Heart left ventricle (tissue), 16 donors: ENCODE data around the gene CMTR2. TPM values are rescaled to one million over a fixed set of nuclear protein-coding genes. Genes with fewer than 3 reads are reported as not detected.

Source experiments
- ATAC-seq, 4 donors: fragments of 200-7000 bp; cut with Tn5 transposase; one replicate each; pipeline ENCODE4 v1.9.1; 2020 to 2022; ENCODE audit warnings: moderate library complexity in 4 of 4, mild to moderate bottlenecking in 3 of 4, moderate number of reproducible peaks in 1 of 4
- DNase-seq, 5 donors: peaks; one replicate each; pipeline ENCODE4 v3.0.0-alpha.2; 2020
- H3K27ac ChIP-seq, 12 donors: fragments of 200-600 bp; sonication (generic) in 4 of 12; one replicate each; pipeline versions ENCODE4 v1.5.0 to v1.8.0; 2016 to 2022; ENCODE audit warnings: mild to moderate bottlenecking in 2 of 12
- H3K27me3 ChIP-seq, 9 donors: fragments of 200-600 bp; sonication (generic) in 2 of 9; one replicate each; pipeline versions ENCODE4 v1.5.1 to v1.8.0; 2016 to 2022; ENCODE audit warnings: mild to moderate bottlenecking in 3 of 9
- H3K36me3 ChIP-seq, 9 donors: fragments of 200-600 bp; sonication (generic) in 2 of 9; one replicate each; pipeline versions ENCODE4 v1.5.0 to v1.8.0; 2018 to 2022; ENCODE audit warnings: mild to moderate bottlenecking in 2 of 9
- H3K4me1 ChIP-seq, 12 donors: fragments of 200-600 bp; sonication (generic) in 4 of 12; one replicate each; pipeline versions ENCODE4 v1.5.0 to v1.8.0; 2016 to 2022; ENCODE audit warnings: mild to moderate bottlenecking in 3 of 12
- H3K4me3 ChIP-seq, 12 donors: fragments of 200-600 bp; sonication (generic) in 4 of 12; one replicate each; pipeline versions ENCODE4 v1.5.0 to v1.8.0; 2017 to 2022; ENCODE audit warnings: mild to moderate bottlenecking in 9 of 12, moderate library complexity in 4 of 12
- H3K9me3 ChIP-seq, 12 donors: fragments of 200-600 bp; sonication (generic) in 4 of 12; one replicate each; pipeline versions ENCODE4 v1.5.0 to v1.8.0; 2016 to 2022; ENCODE audit warnings: mild to moderate bottlenecking in 1 of 12
- POLR2A ChIP-seq, 2 donors: fragments of 450-650 bp; IDR thresholded peaks; one replicate each; pipeline ENCODE4 v1.6.1; 2017; ENCODE audit warnings: antibody characterized with exemption in 2 of 2, mild to moderate bottlenecking in 2 of 2, moderate library complexity in 2 of 2
- WGBS, 4 donors: extraction: QIAGEN DNeasy Blood & Tissue Kit in 2 of 4; methylation state at CpG; one replicate each; pipeline versions ENCODE4 v1.1.5 to v1.1.7; 2013 to 2018; 5-methylcytosine and 5-hydroxymethylcytosine counted together
- intact Hi-C, 10 donors: fragments of 100-400 bp; cut with DNase I; formaldehyde crosslinking; loops; one replicate each; pipeline versions ENCODE4 v1.11.1 to v1.14.2; 2022
- polyA plus RNA-seq, 2 donors: library from polyadenylated mRNA; stranded (reverse); fragments of 200-250 nt; gene quantifications; one replicate each; pipeline ENCODE4 v1.2.3, GENCODE V29; 2013
- total RNA-seq, 9 donors: library from RNA; depleted of rRNA in 2 of 9; stranded (reverse); fragments of >200 nt in 2 of 9; fragmentation: NEBNext Ultra II Directional in 3 of 9; extraction: Animal tissue kit (Norgen Biotek cat#: 25700) in 3 of 9; gene quantifications; one replicate each; pipeline versions ENCODE4 v1.1.0 to v1.2.4, GENCODE V29; 2016 to 2023
- TF ChIP-seq, protein P1 (sequence below), 12 donors: fragments of 200-600 bp; sonication (generic) in 4 of 12; IDR thresholded peaks; one replicate each; pipeline versions ENCODE4 v1.5.0 to v1.8.0; 2018 to 2022; ENCODE audit warnings: antibody characterized with exemption in 12 of 12, mild to moderate bottlenecking in 5 of 12
- donor health status: ischemic (EF 13 %, LVEDD 7.1; RV severe dilation, severe dysfunction).
- donor health status: healthy with polysubstance abuse.
- donor health status: DM: no; HTN: yes; CAD: no.
- donor health status: DM: no; HTN: no; CAD: no.
- donor health status: ischemic (EF 25% LVEDD 6.9; RV normal size, moderate dysfunction).
- donor health status: ischemic (EF 25% LVEDD 5.7; RV mildly dilated, moderate dysfunction).
- donor health status: healthy.
- donor health status: DM: yes; HTN: yes; CAD: no.
- donor health status: ischemic (EF 35%, LVEDD 5.7; RV mildly dilated, moderate dysfunction).
- donor health status: nonischemic (EF 11% LVEDD 7.7; RV severe dilation, severe dysfunction).
- donor health status: DM: yes; HTN: yes; CAD: no.
- donor health status: PGD.
- donor health status: ischemic (EF 29% LVEDD 5.4; RV normal size, mild dysfunction).
- donor health status: nonischemic (EF 23%, LVEDD 6.1; RV moderate dilation, normal function).

CMTR2 gene
- total and polyA plus RNA-seq, 11 donors = 2.4 to 13.4 (median 9.2) TPM

DNA sequence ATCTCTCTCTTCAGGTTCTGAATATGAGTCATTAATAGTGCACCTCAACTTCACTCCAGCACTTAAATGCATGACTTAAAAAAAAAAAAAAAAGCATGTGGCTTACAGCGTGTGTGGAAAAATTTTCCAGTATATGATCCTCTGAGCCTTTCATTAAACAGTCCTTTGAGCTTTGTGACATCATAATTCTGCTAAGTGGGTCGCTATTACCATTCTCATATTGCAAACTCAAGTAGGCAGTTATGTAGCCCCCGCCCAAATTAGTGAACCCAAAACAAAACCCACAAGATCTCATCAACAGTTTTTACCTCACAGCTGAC, 672 bp downstream of the CMTR2 start:
- no peak for DNase-seq
- H3K27ac ChIP-seq = peak overlapping the region; percentile 70 to 94 (median 86)
- H3K4me3 ChIP-seq = peak overlapping the region; percentile 45 to 93 (median 82)
- TF ChIP-seq POLR2A (IDR thresholded peaks at IDR 0.05) = no peak
- TF ChIP-seq, protein P1, sequence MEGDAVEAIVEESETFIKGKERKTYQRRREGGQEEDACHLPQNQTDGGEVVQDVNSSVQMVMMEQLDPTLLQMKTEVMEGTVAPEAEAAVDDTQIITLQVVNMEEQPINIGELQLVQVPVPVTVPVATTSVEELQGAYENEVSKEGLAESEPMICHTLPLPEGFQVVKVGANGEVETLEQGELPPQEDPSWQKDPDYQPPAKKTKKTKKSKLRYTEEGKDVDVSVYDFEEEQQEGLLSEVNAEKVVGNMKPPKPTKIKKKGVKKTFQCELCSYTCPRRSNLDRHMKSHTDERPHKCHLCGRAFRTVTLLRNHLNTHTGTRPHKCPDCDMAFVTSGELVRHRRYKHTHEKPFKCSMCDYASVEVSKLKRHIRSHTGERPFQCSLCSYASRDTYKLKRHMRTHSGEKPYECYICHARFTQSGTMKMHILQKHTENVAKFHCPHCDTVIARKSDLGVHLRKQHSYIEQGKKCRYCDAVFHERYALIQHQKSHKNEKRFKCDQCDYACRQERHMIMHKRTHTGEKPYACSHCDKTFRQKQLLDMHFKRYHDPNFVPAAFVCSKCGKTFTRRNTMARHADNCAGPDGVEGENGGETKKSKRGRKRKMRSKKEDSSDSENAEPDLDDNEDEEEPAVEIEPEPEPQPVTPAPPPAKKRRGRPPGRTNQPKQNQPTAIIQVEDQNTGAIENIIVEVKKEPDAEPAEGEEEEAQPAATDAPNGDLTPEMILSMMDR (IDR thresholded peaks at IDR 0.05) = no peak
- H3K27me3 ChIP-seq = peaks cover 0 to 8% (median 0%) of the 10 kb centered on the region in 9 donors
- WGBS, 4 donors = 5 to 21% (median 10%) methylated on average over 3 of the region's 3 CpGs
- peaks cover 0 to 22% (median 12%) of the 10 kb centered on the region in 12 donors for H3K4me1 ChIP-seq
- H3K36me3 ChIP-seq = peaks cover 0 to 39% (median 31%) of the 10 kb centered on the region in 9 donors
- ATAC-seq = no peak
- peaks cover 0 to 7% (median 0%) of the 10 kb centered on the region in 12 donors for H3K9me3 ChIP-seq
- intact Hi-C loops = no loop called here

- H3K4me1 ChIP-seq = peaks cover 0 to 22% (median 12%) of the 10 kb centered on the region in 12 donors
- DNase-seq (no peak), ATAC-seq (no peak)
- H3K4me3 ChIP-seq = peak overlapping the region in 4 of 12 donors; percentile 74 to 91 (median 82)
- TF ChIP-seq, protein P1 (IDR thresholded peaks at IDR 0.05) = no peak
- no peak for TF ChIP-seq POLR2A (IDR thresholded peaks at IDR 0.05)
- H3K27ac ChIP-seq = peak overlapping the region in 1 of 12 donors; percentile 85
- peaks cover 0 to 8% (median 0%) of the 10 kb centered on the region in 9 donors for H3K27me3 ChIP-seq
- WGBS, 4 donors = 89 to 92% (median 91%) methylated on average over 3 of the region's 3 CpGs
- intact Hi-C loops = no loop called here
- peaks cover 0 to 7% (median 0%) of the 10 kb centered on the region in 12 donors for H3K9me3 ChIP-seq
- H3K36me3 ChIP-seq = peaks cover 0 to 44% (median 37%) of the 10 kb centered on the region in 9 donors
These were observed 1.3 kb downstream of the CMTR2 start for GRCh38 chr16:71287911-71288310.

- Histone ChIP-seq H3K36me3 (peaks cover 0 to 44% (median 39%) of the 10 kb centered on the region in 9 donors), H3K27me3 (peaks cover 0 to 8% (median 0%) of the 10 kb centered on the region in 9 donors), H3K4me3 (no peak overlapping the region), H3K27ac (no peak overlapping the region), H3K4me1 (peaks cover 0 to 22% (median 12%) of the 10 kb centered on the region in 12 donors), H3K9me3 (peaks cover 0 to 7% (median 0%) of the 10 kb centered on the region in 12 donors)
- no peak for DNase-seq
- TF ChIP-seq, protein P1 (IDR thresholded peaks at IDR 0.05) = no peak
- no peak for TF ChIP-seq POLR2A (IDR thresholded peaks at IDR 0.05)
- 83 to 95% (median 89%) methylated on average over 2 of the region's 2 CpGs for WGBS, 4 donors
- no peak for ATAC-seq
- intact Hi-C loops = no loop called here
These were observed 1.7 kb downstream of the CMTR2 start for GRCh38 chr16:71287454-71287853.

- ATAC-seq (no peak), DNase-seq (no peak)
- WGBS, 4 donors = 94 to 100% (median 97%) methylated on average over 2 of the region's 2 CpGs
- H3K9me3 ChIP-seq = peaks cover 0 to 7% (median 0%) of the 10 kb centered on the region in 12 donors
- H3K4me1 ChIP-seq = peaks cover 0 to 18% (median 9%) of the 10 kb centered on the region in 12 donors
- H3K4me3 ChIP-seq = no peak overlapping the region
- H3K36me3 ChIP-seq = peaks cover 0 to 44% (median 39%) of the 10 kb centered on the region in 9 donors
- intact Hi-C loops = no loop called here
- H3K27me3 ChIP-seq = no peaks in the 10 kb centered on the region
- H3K27ac ChIP-seq = no peak overlapping the region
- no peak for TF ChIP-seq POLR2A (IDR thresholded peaks at IDR 0.05)
- TF ChIP-seq, protein P1 (IDR thresholded peaks at IDR 0.05) = no peak
These were observed 5.6 kb downstream of the CMTR2 start for GRCh38 chr16:71283612-71284011.
